ENCODE results near the gene GIMAP6. TPM values are rescaled to one million over a fixed set of nuclear protein-coding genes. Genes with fewer than 3 reads are reported as not detected.

GIMAP6 gene
- total and polyA plus RNA-seq, 2 of the 4 experiments (the other 2 are of a cell fraction): not detected

- Histone ChIP-seq H3K79me1 (ENCODE audit: low read depth in 1 of 2, low read length in 2 of 2) (no peaks in the 10 kb centered on the region), H2BK15ac (ENCODE audit: low read depth, low read length) (no peak overlapping the region), H4K20me1 (ENCODE audit: insufficient read depth, low read length) (no peaks in the 10 kb centered on the region), H3K9ac (ENCODE audit: low read depth, low read length) (no peak overlapping the region), H3K27ac (ENCODE audit: insufficient read depth, low read length) (no peak overlapping the region), H3K27me3 (ENCODE audit: control insufficient read depth, insufficient read depth, low read length) (no peaks in the 10 kb centered on the region), H2AK5ac (ENCODE audit: low read depth, low read length) (no peak overlapping the region), H3K9me1 (ENCODE audit: insufficient read depth, low read length) (no peaks in the 10 kb centered on the region), H3K4ac (ENCODE audit: low read depth, low read length) (no peak overlapping the region), H3K56ac (ENCODE audit: extremely low read depth, insufficient read depth, low read length) (no peak overlapping the region), H3K4me1 (ENCODE audit: control insufficient read depth, insufficient read depth, low read length) (no peaks in the 10 kb centered on the region), H3K18ac (ENCODE audit: low read depth, low read length) (no peak overlapping the region), H3K14ac (replicated peaks; ENCODE audit: low read depth, low read length) (no peak overlapping the region), H3K23ac (ENCODE audit: low read depth, low read length) (no peak overlapping the region), H3K4me3 (ENCODE audit: insufficient read depth, low read depth, low read length) (no peak overlapping the region), H2BK5ac (ENCODE audit: low read depth, low read length, poor library complexity, severe bottlenecking) (no peak overlapping the region), H3K9me3 (ENCODE audit: control insufficient read depth, insufficient read depth, low read length) (0 out of 2 replicates have a peak, but pooled peaks cover 1% of the 10 kb centered on the region), H3K4me2 (ENCODE audit: low read depth, low read length) (no peak overlapping the region), H2AFZ (replicated peaks; ENCODE audit: low read length, poor library complexity) (no peak overlapping the region), H2BK120ac (ENCODE audit: low read depth, low read length) (no peak overlapping the region), H2AK9ac (replicated peaks; ENCODE audit: low read depth, low read length, poor library complexity) (no peak overlapping the region), H3K36me3 (ENCODE audit: control insufficient read depth, insufficient read depth, low read length) (no peaks in the 10 kb centered on the region), H4K5ac (ENCODE audit: low read depth, low read length) (no peak overlapping the region), H2BK20ac (ENCODE audit: low read depth, low read length) (no peak overlapping the region), H4K91ac (ENCODE audit: insufficient read depth, low read depth, low read length) (no peak overlapping the region), H4K8ac (ENCODE audit: low read depth in 2 of 2, low read length in 2 of 2) (no peak overlapping the region)
- BruUV-seq (replicated peaks): no TSS peak
- no CpG with 5 or more reads among the region's 3 CpGs for WGBS, 2 experiments (ENCODE audit: extremely low coverage in 2 of 2, insufficient read length in 1 of 2)
- no peak for ATAC-seq (ENCODE audit: low read depth)
- POLR2A ChIA-PET (ENCODE audit: unreplicated experiment): no interaction called here
- CTCF ChIA-PET: no interaction called here
- dilution Hi-C loops (cut with HindIII; ENCODE audit: low sequenced_read_pairs, unreplicated experiment): no loop called here
- TF ChIP-seq NFE2L2 (IDR thresholded peaks at IDR 0.05; ENCODE audit: low read depth, low read length): no peak
- TF ChIP-seq RAD21 (IDR thresholded peaks at IDR 0.05; ENCODE audit: low read length): no peak
- TF ChIP-seq SMC3 (IDR thresholded peaks at IDR 0.05; ENCODE audit: low read depth, low read length): no peak
- TF ChIP-seq MXI1 (IDR thresholded peaks at IDR 0.05; ENCODE audit: borderline replicate concordance, low read depth, low read length): no peak
- in situ Hi-C loops (cut with MboI; ENCODE audit: low sequenced_read_pairs): no loop called here
- DNase-seq: no peak
- intact Hi-C loops (cut with micrococcal nuclease): no loop called here
Observed at GRCh38 chr7:150649080-150649385, 16.8 kb upstream of the GIMAP6 start.
